HCT116 (cell line): ENCODE measurements around the gene FRMD7. TPM values are rescaled to one million over a fixed set of nuclear protein-coding genes. Genes with fewer than 3 reads are reported as not detected.

Experiments
- ATAC-seq: fragments of 200-7000 bp; cut with Tn5 transposase; 2 replicates; pipeline ENCODE4 v1.9.1; 2020; ENCODE audit warnings: mild to moderate bottlenecking, moderate library complexity
- BruUV-seq: library from RNA; stranded (reverse); fragments of 400-500 nt; replicated peaks from 2 replicates; lab custom pipeline; 2021; lab: Mats Ljungman, UMichigan
- CTCF ChIA-PET: fragments of 300-600 bp; sonication (Branson Sonifier 250); formaldehyde crosslinking; loops from one replicate; lab custom pipeline; 2021; ENCODE audit warnings: antibody characterized with exemption; lab: Charles Lee
- POLR2A ChIA-PET: fragments of 300-600, 350-600 bp; sonication (Branson Sonifier 250); formaldehyde crosslinking; loops from one replicate; lab custom pipeline; 2021; ENCODE audit warnings: antibody characterized with exemption; lab: Charles Lee
- RAD21 ChIA-PET, 2 experiments: fragments of 300-600 bp; sonication (Branson Sonifier 250); formaldehyde crosslinking; loops; one replicate each; lab custom pipeline; 2023; ENCODE audit warnings: low total read pairs in 2 of 2; ENCODE audit not compliant: uncharacterized antibody in 2 of 2, unreplicated experiment in 2 of 2, low non-redundant PET in 1 of 2; lab: Charles Lee
- DNase-seq: peaks from one replicate; pipeline ENCODE4 v3.0.0-alpha.2; 2010; ENCODE audit warnings: low read depth, low spot score
- H2AFZ ChIP-seq: fragments of 200-600 bp; shearing (Covaris generic), sonication (generic); 2 replicates; pipeline ENCODE4 v1.6.1; 2017; ENCODE audit warnings: low read depth, mixed run types, mixed read lengths, antibody characterized with exemption, low read length; ENCODE audit not compliant: poor library complexity, severe bottlenecking
- H3K27ac ChIP-seq: 2 replicates; pipeline ENCODE4 v1.5.1; 2012; ENCODE audit warnings: low read depth, low read length
- H3K27me3 ChIP-seq: fragments of 200-600 bp; sonication (generic); 2 replicates; pipeline ENCODE4 v1.6.1; 2016; ENCODE audit warnings: mixed run types, low read length, mixed read lengths; ENCODE audit not compliant: insufficient read depth
- H3K36me3 ChIP-seq, 2 experiments: fragments of 200-500 bp in 1 of 2; fragments of 200-600 bp in 1 of 2; sonication (Bioruptor generic) in 1 of 2; sonication (generic) in 1 of 2; 2 replicates each; pipeline versions ENCODE4 v1.5.1 to v1.6.1; 2014 to 2016; ENCODE audit warnings: low read length in 2 of 2, inconsistent platforms in 1 of 2, mixed read lengths in 1 of 2, mixed run types in 1 of 2; ENCODE audit not compliant: insufficient read depth in 2 of 2, control insufficient read depth in 1 of 2
- H3K4me1 ChIP-seq, 2 experiments: fragments of 200-600 bp in 1 of 2; sonication (generic) in 1 of 2; 2 replicates each; pipeline versions ENCODE4 v1.5.1 to v1.6.1; 2012 to 2017; ENCODE audit warnings: low read length in 2 of 2, inconsistent platforms in 1 of 2, mild to moderate bottlenecking in 1 of 2, mixed read lengths in 1 of 2, mixed run types in 1 of 2, moderate library complexity in 1 of 2; ENCODE audit not compliant: insufficient read depth in 2 of 2, control insufficient read depth in 1 of 2
- H3K4me2 ChIP-seq: fragments of 200-600 bp; sonication (generic); 2 replicates; pipeline ENCODE4 v1.6.1; 2017; ENCODE audit warnings: mixed run types, low read length, mixed read lengths
- H3K4me3 ChIP-seq, 2 experiments: fragments of 200-600 bp in 1 of 2; sonication (generic) in 1 of 2; replicated peaks in 1 of 2; 2 replicates each; pipeline ENCODE4 v1.5.1; 2011 to 2016; ENCODE audit warnings: low read length in 2 of 2, control low read depth in 1 of 2, low read depth in 1 of 2, mild to moderate bottlenecking in 1 of 2, mixed read lengths in 1 of 2, mixed run types in 1 of 2
- H3K79me2 ChIP-seq: fragments of 200-600 bp; sonication (generic); 2 replicates; pipeline ENCODE4 v1.6.1; 2017; ENCODE audit warnings: mild to moderate bottlenecking, mixed run types, low read length, moderate library complexity, mixed read lengths; ENCODE audit not compliant: insufficient read depth
- H3K9ac ChIP-seq: fragments of 200-600 bp; sonication (generic); 2 replicates; pipeline ENCODE4 v1.6.1; 2016; ENCODE audit warnings: low read length, mixed read lengths
- H3K9me2 ChIP-seq: fragments of 200-600 bp; sonication (generic), shearing (Covaris generic); 2 replicates; pipeline ENCODE4 v1.6.1; 2017; ENCODE audit warnings: mixed run types, mild to moderate bottlenecking, moderate library complexity; ENCODE audit not compliant: insufficient read depth
- H3K9me3 ChIP-seq, 2 experiments: fragments of 200-500 bp in 1 of 2; fragments of 200-600 bp in 1 of 2; sonication (Bioruptor generic) in 1 of 2; sonication (generic) in 1 of 2; 2 replicates each; pipeline ENCODE4 v1.6.1; 2014 to 2017; ENCODE audit warnings: low read length in 2 of 2, mixed read lengths in 2 of 2, inconsistent platforms in 1 of 2, low read depth in 1 of 2, mild to moderate bottlenecking in 1 of 2, mixed run types in 1 of 2, moderate library complexity in 1 of 2; ENCODE audit not compliant: control insufficient read depth in 1 of 2, insufficient read depth in 1 of 2
- H4K20me1 ChIP-seq: fragments of 200-600 bp; sonication (generic), shearing (Covaris generic); 2 replicates; pipeline ENCODE4 v1.6.1; 2017; ENCODE audit warnings: mixed run types, mild to moderate bottlenecking, moderate library complexity; ENCODE audit not compliant: insufficient read depth
- CBX3 ChIP-seq: IDR thresholded peaks from 2 replicates; pipeline ENCODE4 v1.6.1; 2012; ENCODE audit warnings: low read depth
- EGR1 ChIP-seq: IDR thresholded peaks from 2 replicates; pipeline ENCODE4 v1.6.1; 2012; ENCODE audit warnings: low read depth
- ELF1 ChIP-seq: IDR thresholded peaks from 2 replicates; pipeline ENCODE4 v1.6.1; 2012; ENCODE audit warnings: low read depth, borderline replicate concordance
- FOSL1 ChIP-seq: IDR thresholded peaks from 2 replicates; pipeline ENCODE4 v1.6.1; 2012; ENCODE audit warnings: low read depth
- JUND ChIP-seq: IDR thresholded peaks from 2 replicates; pipeline ENCODE4 v1.6.1; 2012
- POLR2AphosphoS5 ChIP-seq: IDR thresholded peaks from 2 replicates; pipeline ENCODE4 v1.6.1; 2011; ENCODE audit warnings: mild to moderate bottlenecking, low read depth, low read length, moderate library complexity
- SP1 ChIP-seq: IDR thresholded peaks from 2 replicates; pipeline ENCODE4 v1.6.1; 2012; ENCODE audit warnings: low read depth
- SRF ChIP-seq: IDR thresholded peaks from 2 replicates; pipeline ENCODE4 v1.6.1; 2012; ENCODE audit warnings: low read depth
- TCF7L2 ChIP-seq: IDR thresholded peaks from 2 replicates; pipeline ENCODE4 v1.7.0; 2011; ENCODE audit warnings: borderline replicate concordance, inconsistent platforms; ENCODE audit not compliant: insufficient read depth, insufficient read length; ENCODE audit errors: extremely low read depth
- YY1 ChIP-seq: IDR thresholded peaks from 2 replicates; pipeline ENCODE4 v1.6.1; 2011; ENCODE audit warnings: low read length, low read depth, moderate library complexity, mild to moderate bottlenecking; ENCODE audit not compliant: insufficient replicate concordance; ENCODE audit errors: extremely low read depth
- ZNF274 ChIP-seq: fragments of 200-500 bp; sonication (Bioruptor generic); IDR thresholded peaks from 2 replicates; pipeline ENCODE4 v1.6.1; 2014; ENCODE audit warnings: mild to moderate bottlenecking, low read depth, low read length, inconsistent platforms
- intact Hi-C: fragments of 100-400 bp; cut with micrococcal nuclease; formaldehyde crosslinking; loops from 2 replicates; pipeline ENCODE4 v1.10.0; 2022
- total RNA-seq: library from RNA; stranded (reverse); gene quantifications from one replicate; pipeline ENCODE4 v1.2.1, GENCODE V29; 2021; ENCODE audit not compliant: unreplicated experiment
- TF ChIP-seq, protein P1 (sequence below): IDR thresholded peaks from 2 replicates; pipeline ENCODE4 v1.6.1; 2011; ENCODE audit warnings: mild to moderate bottlenecking, low read length, moderate library complexity; ENCODE audit not compliant: insufficient replicate concordance; ENCODE audit errors: extremely low read depth
- TF ChIP-seq, protein P2 (sequence below), 3 experiments: fragments of 200-600 bp in 1 of 3; sonication (generic) in 1 of 3; IDR thresholded peaks in 2 of 3; conservative IDR thresholded peaks in 1 of 3; 2 replicates each; pipeline ENCODE4 v1.5.1; 2012 to 2017; ENCODE audit warnings: low read depth in 2 of 3, low read length in 2 of 3, antibody characterized with exemption in 1 of 3, borderline replicate concordance in 1 of 3, control low read depth in 1 of 3, mild to moderate bottlenecking in 1 of 3, mixed read lengths in 1 of 3, mixed run types in 1 of 3, moderate library complexity in 1 of 3; ENCODE audit not compliant: insufficient read depth in 1 of 3

FRMD7 gene
- total RNA-seq, 1 experiment from 2014 or later, result not detected

DNA sequence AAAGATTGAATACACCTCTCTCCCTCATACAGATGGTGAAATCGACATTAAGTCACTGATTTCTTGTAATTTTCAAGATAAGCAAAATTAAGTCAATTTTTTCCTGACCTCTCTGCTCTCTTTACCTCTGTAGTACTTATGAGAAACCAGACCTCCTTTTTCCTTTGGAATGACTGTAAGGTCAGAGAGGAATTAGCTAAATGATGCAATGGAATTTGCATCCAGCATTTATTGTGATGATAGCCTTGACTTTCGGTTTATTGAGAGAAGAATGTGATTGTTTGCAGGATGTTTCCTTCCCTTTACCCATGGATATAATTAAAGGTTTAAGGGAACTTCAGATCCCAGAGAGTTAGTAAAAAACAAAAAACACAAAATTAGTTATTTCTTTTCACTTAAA, 82.4 kb downstream of the FRMD7 start:
- no peaks in the 10 kb centered on the region for H3K4me1 ChIP-seq

DNA sequence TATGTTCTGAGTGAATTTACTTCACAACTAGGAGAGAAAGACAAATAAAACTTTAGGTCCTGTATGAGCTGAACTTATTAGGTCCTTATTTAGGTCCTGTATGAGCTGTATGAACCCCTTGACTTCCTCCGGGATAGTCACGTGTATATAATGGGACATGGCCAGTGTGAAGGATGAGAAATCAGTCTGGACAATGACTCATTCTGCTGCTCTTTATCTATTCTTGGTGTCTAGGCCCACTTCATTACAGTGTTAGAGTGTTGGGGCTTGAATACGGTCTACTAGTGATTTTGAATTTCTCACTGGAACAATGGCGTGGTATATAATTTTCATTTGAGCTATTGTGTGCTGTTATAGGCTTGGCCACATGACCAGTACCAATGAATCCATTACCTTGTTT, 82.9 kb downstream of the FRMD7 start:
- no peaks in the 10 kb centered on the region for H3K36me3 ChIP-seq
- no peak overlapping the region for H3K4me3 ChIP-seq
- ChIA-PET RAD21 (no interaction called here), POLR2A (no interaction called here), CTCF (no interaction called here)
- no peak overlapping the region for H3K9ac ChIP-seq
- no peaks in the 10 kb centered on the region for H3K4me1 ChIP-seq
- no peaks in the 10 kb centered on the region for H3K27me3 ChIP-seq
- no peak overlapping the region for H3K27ac ChIP-seq
- intact Hi-C loops, result no loop called here
- H3K9me3 ChIP-seq, result no peaks in the 10 kb centered on the region
- H4K20me1 ChIP-seq, result no peaks in the 10 kb centered on the region
- H2AFZ ChIP-seq, result no peak overlapping the region
- no peaks in the 10 kb centered on the region; the same call in none of the 2 replicates for H3K79me2 ChIP-seq
- no peak overlapping the region for H3K4me2 ChIP-seq
- no peaks in the 10 kb centered on the region for H3K9me2 ChIP-seq
- no TSS peak for BruUV-seq
- DNase-seq (no peak), ATAC-seq (no peak)
- TF ChIP-seq YY1 (no peak), POLR2AphosphoS5 (no peak), ZNF274 (no peak), FOSL1 (no peak), JUND (no peak)
- TF ChIP-seq, protein P1, sequence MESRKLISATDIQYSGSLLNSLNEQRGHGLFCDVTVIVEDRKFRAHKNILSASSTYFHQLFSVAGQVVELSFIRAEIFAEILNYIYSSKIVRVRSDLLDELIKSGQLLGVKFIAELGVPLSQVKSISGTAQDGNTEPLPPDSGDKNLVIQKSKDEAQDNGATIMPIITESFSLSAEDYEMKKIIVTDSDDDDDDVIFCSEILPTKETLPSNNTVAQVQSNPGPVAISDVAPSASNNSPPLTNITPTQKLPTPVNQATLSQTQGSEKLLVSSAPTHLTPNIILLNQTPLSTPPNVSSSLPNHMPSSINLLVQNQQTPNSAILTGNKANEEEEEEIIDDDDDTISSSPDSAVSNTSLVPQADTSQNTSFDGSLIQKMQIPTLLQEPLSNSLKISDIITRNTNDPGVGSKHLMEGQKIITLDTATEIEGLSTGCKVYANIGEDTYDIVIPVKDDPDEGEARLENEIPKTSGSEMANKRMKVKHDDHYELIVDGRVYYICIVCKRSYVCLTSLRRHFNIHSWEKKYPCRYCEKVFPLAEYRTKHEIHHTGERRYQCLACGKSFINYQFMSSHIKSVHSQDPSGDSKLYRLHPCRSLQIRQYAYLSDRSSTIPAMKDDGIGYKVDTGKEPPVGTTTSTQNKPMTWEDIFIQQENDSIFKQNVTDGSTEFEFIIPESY, result no peak
- TF ChIP-seq, protein P2, sequence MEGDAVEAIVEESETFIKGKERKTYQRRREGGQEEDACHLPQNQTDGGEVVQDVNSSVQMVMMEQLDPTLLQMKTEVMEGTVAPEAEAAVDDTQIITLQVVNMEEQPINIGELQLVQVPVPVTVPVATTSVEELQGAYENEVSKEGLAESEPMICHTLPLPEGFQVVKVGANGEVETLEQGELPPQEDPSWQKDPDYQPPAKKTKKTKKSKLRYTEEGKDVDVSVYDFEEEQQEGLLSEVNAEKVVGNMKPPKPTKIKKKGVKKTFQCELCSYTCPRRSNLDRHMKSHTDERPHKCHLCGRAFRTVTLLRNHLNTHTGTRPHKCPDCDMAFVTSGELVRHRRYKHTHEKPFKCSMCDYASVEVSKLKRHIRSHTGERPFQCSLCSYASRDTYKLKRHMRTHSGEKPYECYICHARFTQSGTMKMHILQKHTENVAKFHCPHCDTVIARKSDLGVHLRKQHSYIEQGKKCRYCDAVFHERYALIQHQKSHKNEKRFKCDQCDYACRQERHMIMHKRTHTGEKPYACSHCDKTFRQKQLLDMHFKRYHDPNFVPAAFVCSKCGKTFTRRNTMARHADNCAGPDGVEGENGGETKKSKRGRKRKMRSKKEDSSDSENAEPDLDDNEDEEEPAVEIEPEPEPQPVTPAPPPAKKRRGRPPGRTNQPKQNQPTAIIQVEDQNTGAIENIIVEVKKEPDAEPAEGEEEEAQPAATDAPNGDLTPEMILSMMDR (IDR thresholded peaks at IDR 0.05 in 2 of 3, conservative IDR thresholded peaks at IDR 0.05 in 1 of 3; ENCODE audit: borderline replicate concordance in 1 of 3, insufficient read depth in 1 of 3, low read depth in 2 of 3, low read length in 2 of 3), result no peak

More for the DNA sequence above, 82.4 kb downstream of the FRMD7 start:
- Histone ChIP-seq H3K9me2 (no peaks in the 10 kb centered on the region), H3K4me3 (no peak overlapping the region), H3K9ac (no peak overlapping the region), H4K20me1 (no peaks in the 10 kb centered on the region), H3K36me3 (no peaks in the 10 kb centered on the region), H3K4me2 (no peak overlapping the region), H3K79me2 (no peaks in the 10 kb centered on the region; the same call in none of the 2 replicates), H2AFZ (no peak overlapping the region), H3K9me3 (no peaks in the 10 kb centered on the region), H3K27me3 (no peaks in the 10 kb centered on the region), H3K27ac (no peak overlapping the region)
- TF ChIP-seq TCF7L2 (no peak), CBX3 (no peak), SRF (no peak), POLR2AphosphoS5 (no peak), YY1 (no peak), ELF1 (no peak), EGR1 (no peak), SP1 (no peak), FOSL1 (no peak), ZNF274 (no peak)
- TF ChIP-seq, protein P2 (IDR thresholded peaks at IDR 0.05 in 2 of 3, conservative IDR thresholded peaks at IDR 0.05 in 1 of 3; ENCODE audit: borderline replicate concordance in 1 of 3, insufficient read depth in 1 of 3, low read depth in 2 of 3, low read length in 2 of 3), result no peak
- ChIA-PET POLR2A (no interaction called here), CTCF (no interaction called here), RAD21 (no interaction called here)
- DNase-seq (no peak), ATAC-seq (no peak)
- intact Hi-C loops, result no loop called here
- no TSS peak for BruUV-seq
